NCI-H748 (cell line): ENCODE data around the gene CMIP.
A peak's percentile ranks its signal among the peaks of the same experiment; 100 is the strongest.

Experiments used
- DNase-seq: peaks from one replicate; lab custom pipeline; 2025; ENCODE audit not compliant: unreplicated experiment; lab: John Stamatoyannopoulos, UW

CMIP gene

GRCh38 chr16:81632392-81633146 is 188.0 kb downstream of the CMIP start:
- DNase-seq = no peak

- peak; percentile 81 for DNase-seq
Observed at GRCh38 chr16:81633147-81633619, 188.6 kb downstream of the CMIP start.

DNA sequence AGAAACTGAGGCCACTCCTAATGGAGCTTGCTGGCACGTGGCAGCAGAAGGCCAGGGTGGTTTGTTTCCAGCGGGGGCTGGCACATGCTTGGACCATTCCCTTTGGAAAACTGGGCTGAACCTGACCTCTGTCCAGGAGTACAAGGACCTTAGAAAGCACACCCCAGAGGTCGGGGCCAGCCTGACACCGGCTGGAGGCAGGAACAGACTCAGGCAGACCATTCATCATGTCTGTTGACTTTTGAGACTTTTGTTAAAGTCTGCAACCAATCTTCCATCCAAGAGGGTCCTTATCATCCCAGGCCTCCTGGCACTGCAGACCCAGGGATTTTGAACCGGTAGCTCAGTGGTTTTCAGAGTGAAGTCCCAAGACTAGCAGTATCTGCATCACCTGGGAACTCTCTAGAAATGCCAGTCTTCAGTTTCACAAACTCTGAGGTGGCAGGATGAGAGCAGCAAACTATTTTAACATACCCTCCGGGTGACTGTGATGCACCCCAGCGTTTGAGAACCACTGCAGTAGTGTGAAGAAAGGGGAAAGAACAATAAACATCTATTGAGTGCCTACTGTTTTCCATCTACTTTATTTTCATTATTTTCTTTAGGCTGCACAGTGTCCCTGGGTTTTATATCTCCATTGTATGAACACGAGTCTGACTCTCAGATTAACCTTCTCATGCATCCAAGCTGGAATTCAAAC is 189.2 kb downstream of the CMIP start:
- no peak for DNase-seq

- DNase-seq = peak; percentile 45
Observed at GRCh38 chr16:81634380-81635062, 189.9 kb downstream of the CMIP start.

- peak; percentile 88 for DNase-seq
Observed at GRCh38 chr16:81635063-81635937, 190.7 kb downstream of the CMIP start.

GRCh38 chr16:81636298-81636993 is 191.8 kb downstream of the CMIP start:
- peak; percentile 84 for DNase-seq

DNA sequence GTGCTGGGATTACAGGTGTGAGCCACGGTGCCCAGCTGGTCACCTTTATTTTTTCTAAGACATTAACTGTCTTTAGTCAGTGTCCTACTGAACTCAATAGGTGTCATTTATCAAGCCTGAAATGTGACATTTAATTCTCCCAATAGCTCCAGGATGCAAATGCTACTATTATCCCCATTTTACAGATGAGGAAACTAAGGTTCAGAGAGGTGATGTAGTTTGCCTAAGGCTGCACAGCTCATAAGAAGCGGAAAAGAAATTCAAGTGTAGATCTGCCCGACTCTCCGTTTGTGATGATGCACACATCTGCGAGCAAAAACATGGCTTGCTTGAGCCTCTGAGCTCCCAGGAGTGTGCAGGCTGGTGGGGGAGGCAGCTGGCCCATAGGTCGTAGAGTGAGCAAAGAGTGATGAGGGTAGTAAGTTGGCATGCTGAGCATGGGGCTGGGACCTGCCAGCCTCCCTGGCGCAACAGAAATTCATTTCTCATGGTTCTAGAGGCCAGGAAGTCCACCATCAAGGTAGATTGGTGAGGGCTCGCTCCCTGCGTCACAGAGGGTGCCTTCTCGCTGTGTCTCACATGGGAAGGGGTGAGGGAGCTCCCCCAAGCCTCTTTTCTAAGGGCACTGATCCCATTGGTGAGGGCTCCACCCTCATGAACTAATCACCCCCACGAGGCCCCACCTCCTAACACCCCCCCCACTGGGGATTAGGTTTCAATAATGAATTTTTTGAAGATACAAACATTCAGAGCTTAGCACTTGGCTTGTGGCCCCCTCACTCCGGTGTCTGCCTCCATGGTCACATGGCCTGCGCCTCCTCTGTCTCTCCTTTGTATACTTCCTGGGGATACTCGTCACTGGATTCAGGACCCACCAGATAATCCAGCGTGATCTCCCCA is 193.0 kb downstream of the CMIP start:
- no peak for DNase-seq

DNA sequence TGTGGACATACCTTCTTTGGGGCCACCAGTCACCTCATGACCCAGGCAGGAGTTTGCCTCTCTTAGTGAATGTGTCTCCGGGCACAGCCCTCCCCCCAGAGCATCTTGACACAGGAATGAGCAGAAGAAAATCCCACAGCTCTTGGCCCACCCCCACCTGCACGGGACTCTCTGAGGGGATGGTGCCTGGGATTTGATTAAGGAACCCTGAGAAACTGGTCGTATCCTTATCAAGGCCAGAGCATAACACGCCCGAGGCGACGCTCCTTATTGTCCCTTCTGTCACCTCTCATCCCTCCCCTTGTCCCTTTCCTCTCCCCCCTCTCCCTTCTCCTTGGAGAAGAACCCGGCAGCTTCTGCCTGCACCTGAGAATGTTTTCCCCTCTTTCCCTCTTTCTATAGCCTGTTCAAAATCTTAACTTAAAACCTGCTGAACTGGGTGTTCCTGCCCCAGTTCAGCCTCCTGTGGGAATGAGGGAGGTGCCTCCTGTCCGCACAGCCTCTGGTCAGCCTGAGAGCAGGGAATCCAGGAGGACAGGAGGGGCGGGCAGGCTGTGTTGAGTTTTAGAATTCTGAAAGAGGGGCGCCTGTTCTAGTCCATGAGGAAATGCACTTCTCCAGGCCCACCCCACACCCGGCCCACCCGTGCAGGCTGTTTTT is 193.8 kb downstream of the CMIP start:
- no peak for DNase-seq

GRCh38 chr16:81639348-81639747 is 194.7 kb downstream of the CMIP start:
- DNase-seq = no peak

GRCh38 chr16:81639931-81640680 is 195.5 kb downstream of the CMIP start:
- peak; percentile 2 for DNase-seq

GRCh38 chr16:81640681-81641070 is 196.1 kb downstream of the CMIP start:
- DNase-seq = peak; percentile 18

GRCh38 chr16:81641395-81642106 is 196.9 kb downstream of the CMIP start:
- DNase-seq = peak; percentile 96

DNA sequence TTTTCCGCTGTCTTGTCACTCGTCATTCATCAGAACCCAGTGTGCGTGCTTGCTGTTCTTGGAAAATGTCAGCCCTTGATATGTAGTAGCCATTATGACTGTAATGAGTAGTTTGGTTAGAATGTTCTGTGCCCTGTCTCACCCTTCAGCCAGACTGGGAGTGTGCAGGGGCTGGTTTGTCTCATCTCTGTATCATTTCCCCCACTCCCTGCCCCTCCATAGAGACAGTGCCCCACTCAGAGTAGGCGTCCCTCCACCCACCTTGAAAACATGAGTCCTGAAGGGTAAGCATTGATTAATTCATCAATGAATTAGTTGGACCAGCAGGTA is 197.5 kb downstream of the CMIP start:
- no peak for DNase-seq

- no peak for DNase-seq
Observed at GRCh38 chr16:81642943-81643342, 198.3 kb downstream of the CMIP start.

GRCh38 chr16:81645266-81645694 is 200.7 kb downstream of the CMIP start:
- peak; percentile 93 for DNase-seq

GRCh38 chr16:81645925-81646324 is 201.3 kb downstream of the CMIP start:
- DNase-seq = peak; percentile 31

GRCh38 chr16:81646561-81646960 is 202.0 kb downstream of the CMIP start:
- DNase-seq = no peak
